ENCODE measurements around the gene RSPH1. TPM values are rescaled to one million over a fixed set of nuclear protein-coding genes. Genes with fewer than 3 reads are reported as not detected.
A peak's percentile ranks its signal among the peaks of the same experiment; 100 is the strongest.

The RSPH1 gene
- total RNA-seq, 2 experiments from 2014 or later: not detected

DNA sequence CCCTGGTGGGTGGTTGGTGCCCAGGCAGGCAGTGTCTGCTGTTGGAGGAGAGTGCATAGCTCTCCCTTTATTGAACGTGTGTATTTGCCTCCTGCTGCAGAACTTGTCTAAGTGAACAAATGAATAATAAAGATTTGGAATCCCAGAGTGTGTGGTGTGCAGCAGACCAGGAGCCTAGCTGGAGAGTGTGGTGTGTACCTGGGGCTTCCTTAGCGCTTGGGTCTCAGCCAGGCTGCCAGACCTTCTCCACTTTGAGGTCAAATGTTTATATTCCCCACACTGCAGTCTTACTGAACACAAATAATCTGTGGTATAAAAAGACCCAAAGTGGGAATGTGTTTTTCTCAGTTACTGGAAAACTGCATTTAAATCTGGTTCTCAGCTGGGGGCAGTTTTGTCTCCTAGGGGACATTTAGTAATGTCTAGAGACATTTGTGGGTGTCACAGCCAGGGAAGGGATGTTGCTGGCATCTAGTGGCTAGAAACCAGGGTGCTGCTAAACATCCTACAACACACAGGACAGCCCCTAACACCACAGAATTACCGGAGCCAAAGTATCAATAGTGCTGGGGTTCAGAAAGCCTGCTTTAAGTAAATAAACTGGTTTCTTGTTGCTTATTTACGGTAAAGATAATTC is 41.2 kb upstream of the RSPH1 start:
- no peaks in the 10 kb centered on the region for H3K9me3 Mint-ChIP-seq (ENCODE audit: low read depth)
- peak; percentile 64 for DNase-seq
- H3K4me3 Mint-ChIP-seq: no peak overlapping the region
- ATAC-seq: peak; percentile 68
- no peaks in the 10 kb centered on the region for H3K27me3 Mint-ChIP-seq
- no peaks in the 10 kb centered on the region for H3K4me1 Mint-ChIP-seq
- CTCF ChIA-PET: interaction anchor here (0.6 to 4.5 kb wide), 9 partner anchors 10 to 392 kb away, joined by 3 to 31 read pairs (median 5); partner anchors contain the start of gene RSPH1
- H3K27ac Mint-ChIP-seq: no peak overlapping the region
- no peaks in the 10 kb centered on the region for H3K36me3 Mint-ChIP-seq

DNA sequence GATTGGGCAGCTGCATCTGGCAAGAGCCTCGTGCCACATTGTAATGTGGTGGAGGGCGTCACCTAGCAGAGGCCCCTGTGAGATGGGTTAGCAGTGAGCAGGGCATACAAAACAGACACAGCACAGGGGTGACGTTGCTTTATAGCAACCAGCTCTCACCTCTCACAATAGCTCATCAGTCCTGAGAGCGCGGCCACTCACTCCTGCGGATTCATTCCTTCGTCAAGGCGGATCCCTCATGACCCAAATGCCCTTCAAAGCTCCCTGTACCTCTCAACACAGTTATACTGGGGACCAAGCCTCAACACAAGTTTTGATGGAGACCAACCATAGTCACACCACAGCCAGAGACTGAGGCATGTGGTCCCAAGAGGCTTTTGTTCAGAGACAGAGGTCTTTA is 40.6 kb upstream of the RSPH1 start:
- Mint-ChIP-seq H3K36me3 (no peaks in the 10 kb centered on the region), H3K9me3 (ENCODE audit: low read depth) (no peaks in the 10 kb centered on the region), H3K4me1 (no peaks in the 10 kb centered on the region), H3K4me3 (no peak overlapping the region), H3K27me3 (no peaks in the 10 kb centered on the region), H3K27ac (no peak overlapping the region)
- DNase-seq (no peak), ATAC-seq (no peak)
- CTCF ChIA-PET: interaction anchor here (0.6 to 4.5 kb wide), 8 partner anchors 9 to 391 kb away, joined by 3 to 31 read pairs (median 5); partner anchors contain the start of gene RSPH1

DNA sequence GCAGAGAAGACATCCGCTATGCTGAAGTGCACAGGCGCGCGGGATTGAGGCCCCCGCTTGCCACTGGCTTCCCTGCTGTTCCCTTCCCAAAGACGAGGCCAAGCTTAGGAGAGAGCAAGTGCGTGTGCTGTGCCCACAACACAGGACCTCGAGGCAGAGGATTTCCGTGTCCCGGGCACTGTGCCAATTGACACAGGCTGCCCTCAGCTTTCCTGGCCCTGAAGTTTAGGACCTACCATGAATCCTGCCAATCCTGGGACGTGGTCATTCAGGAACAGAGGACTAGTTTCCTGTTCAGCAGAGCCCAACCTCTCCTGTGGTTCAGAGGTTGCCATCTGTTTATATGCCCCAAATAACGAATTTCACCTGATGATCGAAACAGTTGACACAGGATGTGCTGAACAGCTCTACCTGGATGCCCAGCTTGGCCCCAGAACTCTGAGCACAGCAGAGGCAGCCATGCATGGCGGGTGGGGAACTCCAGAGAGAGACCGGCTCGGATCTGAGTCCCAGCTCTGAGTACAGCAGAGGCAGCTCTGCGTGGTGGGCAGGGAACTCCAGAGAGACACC is 39.7 kb upstream of the RSPH1 start:
- no peak overlapping the region for H3K4me3 Mint-ChIP-seq
- CTCF ChIA-PET: interaction anchor here (0.6 to 4.5 kb wide), 5 partner anchors 8 to 390 kb away, joined by 3 to 31 read pairs (median 7); no protein-coding TSS in a partner anchor
- no peaks in the 10 kb centered on the region for H3K27me3 Mint-ChIP-seq
- no peaks in the 10 kb centered on the region for H3K36me3 Mint-ChIP-seq
- H3K9me3 Mint-ChIP-seq (ENCODE audit: low read depth): no peaks in the 10 kb centered on the region
- no peak for ATAC-seq
- H3K27ac Mint-ChIP-seq: no peak overlapping the region
- no peaks in the 10 kb centered on the region for H3K4me1 Mint-ChIP-seq
- DNase-seq: no peak

DNA sequence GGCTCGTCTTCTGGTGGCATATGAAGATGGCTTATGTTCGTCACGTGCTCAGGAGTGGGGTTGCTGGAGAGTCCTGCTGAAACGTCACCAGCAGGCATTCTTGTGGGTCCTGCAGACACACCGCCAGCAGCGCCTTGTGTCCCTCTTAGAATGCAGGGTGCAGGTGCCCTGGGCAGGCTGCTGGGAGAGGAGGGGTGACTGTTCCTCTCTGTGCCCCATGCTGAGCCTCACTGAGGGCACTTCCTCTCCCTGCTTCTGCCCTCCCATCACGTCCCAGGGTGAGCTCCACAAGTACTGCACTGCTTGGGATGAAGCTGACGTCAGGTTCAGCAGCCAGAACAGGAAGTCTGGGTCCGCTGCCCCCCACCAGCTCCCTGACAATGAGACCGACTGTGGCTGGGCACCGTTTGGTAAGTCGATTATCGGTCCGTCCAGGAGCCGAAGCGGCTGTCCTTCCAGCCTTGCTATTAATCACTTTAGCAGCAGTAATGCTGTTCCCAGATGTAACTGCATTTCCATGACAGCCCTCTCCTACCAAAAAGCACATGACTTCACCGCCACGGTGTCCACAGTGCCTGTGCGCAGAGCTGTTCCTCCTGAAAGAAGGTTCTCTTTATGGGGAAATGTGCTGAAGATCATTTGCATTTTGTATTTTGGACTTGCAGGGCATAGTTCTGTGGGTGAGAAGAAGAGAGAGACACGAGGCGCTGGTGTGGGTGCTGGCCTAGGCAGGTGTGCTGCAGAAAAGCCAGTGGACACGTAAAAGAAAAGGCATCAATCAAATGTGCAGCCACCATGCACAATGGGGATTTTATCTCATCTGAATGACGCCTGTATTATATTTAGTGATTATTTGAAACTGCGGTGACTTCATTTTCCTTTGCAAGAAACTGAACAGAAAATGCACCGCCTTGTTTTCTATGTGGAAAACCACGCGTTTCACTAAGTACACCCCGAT is 38.7 kb upstream of the RSPH1 start:
- Mint-ChIP-seq H3K9me3 (ENCODE audit: low read depth) (no peaks in the 10 kb centered on the region), H3K27ac (no peak overlapping the region), H3K27me3 (no peaks in the 10 kb centered on the region), H3K36me3 (no peaks in the 10 kb centered on the region), H3K4me3 (no peak overlapping the region), H3K4me1 (peaks cover 5% of the 10 kb centered on the region)
- no peak for ATAC-seq
- DNase-seq: no peak
- CTCF ChIA-PET: interaction anchor here (1.5 kb wide), 1 partner anchor 67 kb away, joined by 4 read pairs; no protein-coding TSS in a partner anchor

GRCh38 chr21:42533963-42534355 is 37.9 kb upstream of the RSPH1 start:
- Mint-ChIP-seq H3K9me3 (ENCODE audit: low read depth) (no peaks in the 10 kb centered on the region), H3K4me3 (no peak overlapping the region), H3K36me3 (peaks cover 3% of the 10 kb centered on the region), H3K27me3 (no peaks in the 10 kb centered on the region), H3K4me1 (peaks cover 9% of the 10 kb centered on the region), H3K27ac (no peak overlapping the region)
- CTCF ChIA-PET: interaction anchor here (1.5 kb wide), 1 partner anchor 67 kb away, joined by 4 read pairs; no protein-coding TSS in a partner anchor
- DNase-seq (no peak), ATAC-seq (no peak)

DNA sequence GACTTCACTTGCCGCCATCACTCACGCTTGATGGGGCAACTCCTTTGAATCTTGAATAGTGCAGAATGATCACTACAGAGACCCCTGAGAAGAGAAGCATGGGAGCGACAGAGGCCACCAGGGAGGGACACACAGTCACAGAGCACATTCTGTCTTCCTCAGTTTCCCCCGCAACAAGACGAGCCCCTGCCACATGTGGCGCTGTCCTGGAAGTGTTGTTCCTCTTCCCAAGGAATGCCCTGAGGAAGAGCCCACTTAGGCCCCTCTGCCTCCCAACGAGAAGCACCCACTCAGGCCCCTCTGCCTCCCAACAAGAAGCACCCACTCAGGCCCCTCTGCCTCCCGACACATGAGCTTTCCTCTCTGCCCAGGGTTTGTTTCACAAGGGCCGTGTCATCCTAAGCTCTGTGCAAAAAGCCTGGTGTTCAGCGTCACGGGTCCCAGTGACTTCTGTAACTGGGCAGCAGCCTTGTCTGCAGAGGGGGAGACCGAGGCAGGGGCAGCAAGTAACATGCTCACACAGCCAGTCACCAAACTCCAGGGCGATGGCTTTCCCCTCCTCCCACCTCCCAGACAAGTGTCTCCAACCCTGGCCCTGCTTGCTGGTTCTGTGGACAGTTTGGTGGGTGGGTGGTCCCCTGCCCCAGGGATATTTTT is 37.4 kb upstream of the RSPH1 start:
- H3K4me3 Mint-ChIP-seq: no peak overlapping the region
- CTCF ChIA-PET: interaction anchor here (1.5 kb wide), 1 partner anchor 66 kb away, joined by 4 read pairs; no protein-coding TSS in a partner anchor
- H3K36me3 Mint-ChIP-seq: peaks cover 3% of the 10 kb centered on the region
- no peaks in the 10 kb centered on the region for H3K27me3 Mint-ChIP-seq
- peaks cover 11% of the 10 kb centered on the region for H3K4me1 Mint-ChIP-seq
- DNase-seq: no peak
- H3K27ac Mint-ChIP-seq: no peak overlapping the region
- no peaks in the 10 kb centered on the region for H3K9me3 Mint-ChIP-seq (ENCODE audit: low read depth)
- no peak for ATAC-seq

DNA sequence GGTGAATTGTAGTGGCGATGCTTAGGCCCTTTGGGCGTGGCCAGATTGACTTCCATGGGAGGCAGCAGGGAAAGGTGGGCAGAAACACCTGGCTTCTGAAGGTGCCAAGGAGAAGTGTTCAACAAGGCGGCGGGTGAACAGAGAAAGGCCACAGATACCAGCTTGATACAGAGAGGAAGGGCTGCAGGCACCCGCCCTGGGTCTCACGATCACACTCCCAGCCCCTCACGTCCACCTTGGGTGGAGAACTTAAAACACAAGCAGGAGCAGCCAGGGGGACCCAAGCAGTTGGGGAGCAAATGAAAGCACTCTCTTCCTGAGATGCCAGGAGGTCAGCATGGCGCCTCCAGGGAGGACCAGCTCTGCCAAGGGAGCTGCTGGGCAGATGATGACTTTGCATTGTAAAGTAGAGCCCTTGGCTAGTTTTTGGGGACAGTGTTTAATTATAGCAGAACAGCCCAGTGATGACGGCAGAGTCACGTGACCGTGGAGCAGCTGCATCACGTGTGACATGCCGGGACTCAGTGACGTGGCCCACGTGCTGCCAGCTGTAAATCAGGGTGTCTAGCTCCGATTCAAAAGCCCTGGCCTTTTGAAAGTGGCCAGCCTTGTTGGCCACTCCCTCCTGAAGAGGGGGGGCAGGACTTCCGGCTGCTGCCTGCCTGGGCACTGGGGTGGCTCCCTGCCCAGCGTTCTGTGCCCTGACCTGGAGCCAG is 36.6 kb upstream of the RSPH1 start:
- CTCF ChIA-PET: interaction anchor here (0.6 kb wide), 1 partner anchor 99 kb away, joined by 3 read pairs; no protein-coding TSS in a partner anchor
- Mint-ChIP-seq H3K27me3 (no peaks in the 10 kb centered on the region), H3K4me3 (no peak overlapping the region), H3K27ac (no peak overlapping the region), H3K36me3 (peaks cover 6% of the 10 kb centered on the region), H3K4me1 (peaks cover 19% of the 10 kb centered on the region), H3K9me3 (ENCODE audit: low read depth) (no peaks in the 10 kb centered on the region)
- no peak for DNase-seq
- no peak for ATAC-seq

- no peaks in the 10 kb centered on the region for H3K9me3 Mint-ChIP-seq (ENCODE audit: low read depth)
- H3K36me3 Mint-ChIP-seq: peaks cover 9% of the 10 kb centered on the region
- ATAC-seq (no peak), DNase-seq (no peak)
- CTCF ChIA-PET: no interaction called here
- no peak overlapping the region for H3K27ac Mint-ChIP-seq
- H3K4me1 Mint-ChIP-seq: peaks cover 27% of the 10 kb centered on the region
- H3K4me3 Mint-ChIP-seq: no peak overlapping the region
- no peaks in the 10 kb centered on the region for H3K27me3 Mint-ChIP-seq
Measured at GRCh38 chr21:42531771-42532170, 35.7 kb upstream of the RSPH1 start.

DNA sequence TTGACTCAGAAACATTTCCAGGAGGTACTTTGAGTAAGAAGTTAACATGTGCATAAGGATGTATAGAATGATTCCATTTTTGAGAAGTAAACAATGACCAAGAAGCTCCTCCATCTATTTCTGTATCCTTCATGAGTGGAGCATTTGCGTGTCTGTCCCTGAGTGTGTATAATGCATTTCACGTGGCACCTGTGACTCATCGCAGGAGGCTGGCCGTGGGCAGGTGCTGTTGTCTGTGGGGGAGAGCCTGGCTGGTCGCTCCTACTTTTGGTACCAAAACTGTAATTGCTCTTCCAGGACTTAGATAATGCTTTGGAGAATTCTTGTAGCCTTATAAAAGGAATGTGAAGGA is 34.1 kb upstream of the RSPH1 start:
- Mint-ChIP-seq H3K27me3 (no peaks in the 10 kb centered on the region), H3K4me3 (no peak overlapping the region), H3K4me1 (peaks cover 37% of the 10 kb centered on the region), H3K9me3 (ENCODE audit: low read depth) (no peaks in the 10 kb centered on the region), H3K27ac (no peak overlapping the region), H3K36me3 (peaks cover 13% of the 10 kb centered on the region)
- no peak for DNase-seq
- CTCF ChIA-PET: no interaction called here
- no peak for ATAC-seq

GRCh38 chr21:42527489-42528158 is 31.6 kb upstream of the RSPH1 start:
- DNase-seq: peak; percentile 73
- Mint-ChIP-seq H3K4me3 (peak overlapping the region; percentile 71), H3K9me3 (ENCODE audit: low read depth) (no peaks in the 10 kb centered on the region), H3K27ac (peak overlapping the region; percentile 90), H3K4me1 (peaks cover 50% of the 10 kb centered on the region), H3K36me3 (peaks cover 16% of the 10 kb centered on the region), H3K27me3 (no peaks in the 10 kb centered on the region)
- CTCF ChIA-PET: interaction anchor here (1.0 to 3.1 kb wide), 5 partner anchors 10 to 60 kb away, joined by 3 to 15 read pairs (median 4); partner anchors contain the start of gene SLC37A1
- peak; percentile 88 for ATAC-seq

DNA sequence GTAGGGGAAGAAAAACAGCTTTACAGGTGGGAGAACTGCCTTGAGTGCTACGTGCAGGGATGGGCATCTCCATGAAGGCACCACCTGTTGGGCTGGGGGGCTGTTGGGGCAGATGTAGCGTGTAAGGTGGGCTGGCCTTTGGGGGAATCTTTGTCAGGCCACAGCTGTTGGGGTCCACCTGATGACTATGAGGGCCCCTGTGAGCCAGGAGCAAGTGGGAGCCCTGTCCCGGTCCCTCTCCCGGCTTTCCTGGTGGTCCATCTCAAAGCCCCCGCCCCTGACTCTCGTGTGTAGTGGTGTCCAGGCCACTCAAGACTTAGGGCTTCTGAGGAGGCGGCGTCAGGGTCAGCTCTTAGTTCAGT is 31.1 kb upstream of the RSPH1 start:
- Mint-ChIP-seq H3K27me3 (no peaks in the 10 kb centered on the region), H3K4me1 (peaks cover 50% of the 10 kb centered on the region), H3K9me3 (ENCODE audit: low read depth) (no peaks in the 10 kb centered on the region), H3K36me3 (peaks cover 16% of the 10 kb centered on the region), H3K27ac (peak overlapping the region; percentile 90), H3K4me3 (no peak overlapping the region)
- CTCF ChIA-PET: interaction anchor here (0.7 to 3.1 kb wide), 6 partner anchors 10 to 153 kb away, joined by 3 to 15 read pairs (median 4); partner anchors contain the start of gene SLC37A1
- ATAC-seq (no peak), DNase-seq (no peak)

DNA sequence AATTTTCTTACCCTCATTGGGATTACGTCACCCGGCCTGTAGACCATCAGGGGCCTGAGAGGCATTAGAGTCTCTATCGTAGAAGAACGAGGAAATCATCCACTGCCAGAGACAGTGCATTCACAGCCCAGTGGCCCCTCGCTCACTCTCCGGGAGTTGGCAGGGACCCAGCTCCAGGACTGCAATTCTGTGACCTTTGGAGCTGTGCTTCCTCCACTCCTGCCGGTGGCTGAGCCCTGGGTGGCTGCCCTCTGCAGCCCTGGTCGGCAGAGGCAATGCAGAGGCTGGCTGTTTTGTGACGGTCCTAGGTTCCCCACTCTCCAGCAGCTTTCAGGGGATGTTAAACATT is 30.3 kb upstream of the RSPH1 start:
- no peaks in the 10 kb centered on the region for H3K27me3 Mint-ChIP-seq
- no peak overlapping the region for H3K27ac Mint-ChIP-seq
- H3K9me3 Mint-ChIP-seq (ENCODE audit: low read depth): no peaks in the 10 kb centered on the region
- CTCF ChIA-PET: interaction anchor here (0.7 to 3.1 kb wide), 4 partner anchors 11 to 152 kb away, joined by 3 to 15 read pairs (median 8); partner anchors contain the start of gene SLC37A1
- peaks cover 18% of the 10 kb centered on the region for H3K36me3 Mint-ChIP-seq
- ATAC-seq: no peak
- H3K4me3 Mint-ChIP-seq: no peak overlapping the region
- DNase-seq: no peak
- H3K4me1 Mint-ChIP-seq: peaks cover 50% of the 10 kb centered on the region

Data from activated CD8-positive, alpha-beta memory T cell treated with anti-CD3 and anti-CD28 coated beads, Interleukin-2, amount 10 ng/mL, durations not matched to agents 7 days and 5 days (primary cell).